ENCODE measurements around the gene MAPK10. TPM values are rescaled to one million over a fixed set of nuclear protein-coding genes. Genes with fewer than 3 reads are reported as not detected.

MAPK10 gene
- total RNA-seq (2014; rRNA removed; shearing (Covaris generic)): 0.06 TPM in 1 of 2 replicates, not detected in the other

- peak; percentile 54 for DNase-seq (ENCODE audit: low read depth)
These were observed at the start of gene MAPK10 for GRCh38 chr4:86359944-86360478. Gene MAPK10 (minus strand): TSS chr4:86360053.

GRCh38 chr4:86403575-86403974, 43.7 kb upstream of the MAPK10 start:
- DNase-seq (ENCODE audit: low read depth): no peak

- no peak for DNase-seq (ENCODE audit: low read depth)
These were observed 42.0 kb upstream of the MAPK10 start for GRCh38 chr4:86401826-86402225.

- DNase-seq (ENCODE audit: low read depth): no peak
These were observed 40.4 kb upstream of the MAPK10 start for GRCh38 chr4:86400216-86400615.

GRCh38 chr4:86398187-86398586, 38.3 kb upstream of the MAPK10 start:
- DNase-seq (ENCODE audit: low read depth): no peak

GRCh38 chr4:86393749-86394148, 33.9 kb upstream of the MAPK10 start:
- DNase-seq (ENCODE audit: low read depth): no peak

GRCh38 chr4:86389664-86390063, 29.8 kb upstream of the MAPK10 start:
- no peak for DNase-seq (ENCODE audit: low read depth)

- DNase-seq (ENCODE audit: low read depth): no peak
These were observed 28.4 kb upstream of the MAPK10 start for GRCh38 chr4:86388252-86388651.

GRCh38 chr4:86386817-86387415, 27.1 kb upstream of the MAPK10 start:
- DNase-seq (ENCODE audit: low read depth): no peak

GRCh38 chr4:86386201-86386600, 26.3 kb upstream of the MAPK10 start:
- DNase-seq (ENCODE audit: low read depth): no peak

GRCh38 chr4:86381431-86381830, 21.6 kb upstream of the MAPK10 start:
- no peak for DNase-seq (ENCODE audit: low read depth)

GRCh38 chr4:86380181-86380724, 20.4 kb upstream of the MAPK10 start:
- DNase-seq (ENCODE audit: low read depth): no peak

- DNase-seq (ENCODE audit: low read depth): no peak
These were observed 17.0 kb upstream of the MAPK10 start for GRCh38 chr4:86376850-86377249.

- DNase-seq (ENCODE audit: low read depth): no peak
These were observed 8.6 kb upstream of the MAPK10 start for GRCh38 chr4:86368433-86368832.

GRCh38 chr4:86367577-86367976, 7.7 kb upstream of the MAPK10 start:
- no peak for DNase-seq (ENCODE audit: low read depth)

- DNase-seq (ENCODE audit: low read depth): no peak
These were observed 7.1 kb upstream of the MAPK10 start for GRCh38 chr4:86366920-86367319.

GRCh38 chr4:86362510-86362909, 2.7 kb upstream of the MAPK10 start:
- no peak for DNase-seq (ENCODE audit: low read depth)

- DNase-seq (ENCODE audit: low read depth): no peak
These were observed 1.6 kb downstream of the MAPK10 start for GRCh38 chr4:86358257-86358656.

GRCh38 chr4:86357608-86358007, 2.2 kb downstream of the MAPK10 start:
- DNase-seq (ENCODE audit: low read depth): no peak

- DNase-seq (ENCODE audit: low read depth): no peak
These were observed 3.2 kb downstream of the MAPK10 start for GRCh38 chr4:86356425-86357210.

- DNase-seq (ENCODE audit: low read depth): no peak
These were observed 5.5 kb downstream of the MAPK10 start for GRCh38 chr4:86354390-86354789.

GRCh38 chr4:86346320-86346719, 13.5 kb downstream of the MAPK10 start:
- DNase-seq (ENCODE audit: low read depth): no peak

GRCh38 chr4:86344127-86344526, 15.7 kb downstream of the MAPK10 start:
- DNase-seq (ENCODE audit: low read depth): no peak

All from Daoy (cell line).